OCI-LY3 (cell line): ENCODE data around the gene NCKAP5.

ENCODE experiments used
- H2AFZ ChIP-seq: fragments of 200-600, 300-600 bp; shearing (Covaris generic); 2 replicates; pipeline ENCODE4 v1.6.0; 2014; ENCODE audit warnings: antibody characterized with exemption, low read depth, low read length
- H3K27ac ChIP-seq: fragments of 200-600, 300-600 bp; sonication (generic); 2 replicates; pipeline ENCODE4 v1.5.1; 2014; ENCODE audit warnings: mild to moderate bottlenecking, low read length, moderate library complexity, mixed read lengths
- H3K27me3 ChIP-seq: fragments of 200-600, 300-600 bp; sonication (generic); 2 replicates; pipeline ENCODE4 v1.6.1; 2014; ENCODE audit warnings: low read depth, low read length, mixed read lengths
- H3K36me3 ChIP-seq: fragments of 200-600, 300-600 bp; sonication (generic); replicated peaks from 2 replicates; pipeline ENCODE3; 2014; ENCODE audit warnings: low read depth, low read length, mixed read lengths
- H3K4me1 ChIP-seq: fragments of 300-600, 200-600 bp; sonication (generic); 2 replicates; pipeline ENCODE4 v1.6.1; 2014; ENCODE audit warnings: low read length, mixed read lengths
- H3K4me2 ChIP-seq: fragments of 200-600, 300-600 bp; sonication (generic); 2 replicates; pipeline ENCODE4 v1.6.1; 2014; ENCODE audit warnings: low read length, mixed read lengths
- H3K4me3 ChIP-seq: fragments of 300-600, 200-600 bp; sonication (generic); 2 replicates; pipeline ENCODE4 v1.5.1; 2014; ENCODE audit warnings: antibody characterized with exemption, mild to moderate bottlenecking, low read length, moderate library complexity
- H3K79me2 ChIP-seq: fragments of 300-600, 200-600 bp; shearing (Covaris generic); 2 replicates; pipeline ENCODE4 v1.6.1; 2014; ENCODE audit warnings: mild to moderate bottlenecking, low read length, mixed read lengths
- H3K9ac ChIP-seq: fragments of 300-600, 200-600 bp; shearing (Covaris generic); 2 replicates; pipeline ENCODE4 v1.6.0; 2014; ENCODE audit warnings: mild to moderate bottlenecking, low read length, moderate library complexity
- H3K9me3 ChIP-seq: fragments of 200-600, 300-600 bp; shearing (Covaris generic); 2 replicates; pipeline ENCODE4 v1.6.1; 2014; ENCODE audit warnings: low read length, mixed read lengths; ENCODE audit not compliant: insufficient read depth
- H4K20me1 ChIP-seq: fragments of 200-600, 300-600 bp; sonication (generic); 2 replicates; pipeline ENCODE4 v1.6.1; 2016; ENCODE audit warnings: low read length, mixed read lengths; ENCODE audit not compliant: insufficient read depth
- CTCF ChIP-seq: fragments of 200-600, 300-600 bp; sonication (generic); IDR thresholded peaks from 2 replicates; pipeline ENCODE4 v1.5.1; 2014; ENCODE audit warnings: antibody characterized with exemption, low read length, low read depth
- EZH2phosphoT487 ChIP-seq: fragments of 200-600 bp; shearing (Covaris generic); IDR thresholded peaks from 2 replicates; pipeline ENCODE4 v1.6.1; 2018; ENCODE audit warnings: antibody characterized with exemption, mixed run types, low read depth

The NCKAP5 gene

GRCh38 chr2:133194777-133195335, 373.4 kb downstream of the NCKAP5 start:
- no peak overlapping the region for H3K4me3 ChIP-seq
- H3K27ac ChIP-seq: no peak overlapping the region
- no peak for TF ChIP-seq EZH2phosphoT487
- no peak overlapping the region for H2AFZ ChIP-seq
- no peaks in the 10 kb centered on the region for H3K79me2 ChIP-seq
- no peaks in the 10 kb centered on the region for H3K4me1 ChIP-seq
- no peak overlapping the region for H3K4me2 ChIP-seq
- no peaks in the 10 kb centered on the region for H3K9me3 ChIP-seq
- no peaks in the 10 kb centered on the region; the same call in 1 of the 2 replicates for H3K27me3 ChIP-seq
- H3K9ac ChIP-seq: no peak overlapping the region
- H3K36me3 ChIP-seq: no peaks in the 10 kb centered on the region
- H4K20me1 ChIP-seq: no peaks in the 10 kb centered on the region

DNA sequence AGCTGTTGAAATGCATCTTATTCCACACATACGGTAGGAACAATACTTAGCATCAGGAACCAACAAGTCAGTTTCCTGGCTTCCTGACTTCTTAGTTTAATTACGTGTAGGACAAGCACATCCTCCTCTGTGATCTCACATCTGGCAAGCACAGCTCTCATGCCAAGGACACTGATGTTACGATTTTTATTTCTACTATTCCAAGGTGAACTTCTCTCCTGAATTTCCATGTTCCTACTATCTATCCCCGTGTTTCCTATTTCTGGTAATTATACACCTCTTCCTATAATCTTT, 374.0 kb downstream of the NCKAP5 start:
- H3K4me1 ChIP-seq: no peaks in the 10 kb centered on the region
- no peak overlapping the region for H3K27ac ChIP-seq
- no peak overlapping the region for H3K9ac ChIP-seq
- H3K4me3 ChIP-seq: no peak overlapping the region
- no peak overlapping the region for H3K4me2 ChIP-seq
- H3K9me3 ChIP-seq: no peaks in the 10 kb centered on the region
- H3K79me2 ChIP-seq: no peaks in the 10 kb centered on the region
- no peak for TF ChIP-seq EZH2phosphoT487
- TF ChIP-seq CTCF: no peak
- H2AFZ ChIP-seq: no peak overlapping the region
- H4K20me1 ChIP-seq: no peaks in the 10 kb centered on the region
- H3K36me3 ChIP-seq: no peaks in the 10 kb centered on the region
- H3K27me3 ChIP-seq: no peaks in the 10 kb centered on the region; the same call in 1 of the 2 replicates

DNA sequence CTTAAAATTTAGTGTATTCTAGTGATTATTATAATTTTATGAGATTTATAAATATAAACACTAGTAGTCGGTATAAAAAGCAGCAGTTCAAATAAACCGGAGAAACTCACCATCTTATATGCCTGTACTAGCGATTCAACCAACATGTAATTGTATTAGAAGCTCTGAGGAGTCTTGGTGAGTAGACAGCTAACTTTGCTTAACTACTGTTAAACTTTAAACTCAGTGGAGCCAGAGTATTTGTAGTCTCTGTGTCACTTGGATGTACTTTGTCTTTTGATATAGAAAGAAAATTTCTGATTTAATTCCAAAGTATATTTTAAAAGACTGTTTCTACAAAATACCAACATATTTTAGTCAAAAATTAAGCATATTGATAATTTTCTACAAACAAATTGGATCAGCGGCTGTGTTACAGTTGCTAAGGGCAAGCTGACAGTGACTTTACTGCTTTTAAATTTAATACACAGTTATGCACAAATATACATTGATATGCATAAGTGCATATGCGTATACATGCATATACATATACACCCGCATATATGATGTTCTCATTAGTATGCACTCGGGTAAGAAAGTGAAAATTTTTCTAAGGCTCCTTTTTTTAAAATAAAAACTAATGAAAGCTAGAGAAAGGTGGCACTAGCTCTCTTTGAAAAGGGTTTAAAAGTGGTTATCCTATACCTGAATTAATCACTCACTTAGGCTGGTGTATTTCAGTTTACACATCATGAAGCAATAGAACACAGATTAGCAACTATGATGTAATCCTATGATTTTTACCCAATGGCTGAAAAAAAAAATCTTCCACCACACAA, 374.5 kb downstream of the NCKAP5 start:
- no peak overlapping the region for H2AFZ ChIP-seq
- TF ChIP-seq CTCF: no peak
- TF ChIP-seq EZH2phosphoT487: no peak
- H3K4me3 ChIP-seq: no peak overlapping the region
- H3K79me2 ChIP-seq: no peaks in the 10 kb centered on the region
- H4K20me1 ChIP-seq: no peaks in the 10 kb centered on the region
- no peak overlapping the region for H3K27ac ChIP-seq
- no peaks in the 10 kb centered on the region; the same call in 1 of the 2 replicates for H3K27me3 ChIP-seq
- no peaks in the 10 kb centered on the region for H3K36me3 ChIP-seq
- no peak overlapping the region for H3K4me2 ChIP-seq
- no peaks in the 10 kb centered on the region for H3K4me1 ChIP-seq
- H3K9ac ChIP-seq: no peak overlapping the region
- no peaks in the 10 kb centered on the region for H3K9me3 ChIP-seq

GRCh38 chr2:133192028-133192427, 376.2 kb downstream of the NCKAP5 start:
- no peaks in the 10 kb centered on the region for H3K9me3 ChIP-seq
- no peak for TF ChIP-seq CTCF
- TF ChIP-seq EZH2phosphoT487: no peak
- no peaks in the 10 kb centered on the region for H4K20me1 ChIP-seq
- H3K4me3 ChIP-seq: no peak overlapping the region
- no peaks in the 10 kb centered on the region; the same call in 1 of the 2 replicates for H3K27me3 ChIP-seq
- no peak overlapping the region for H3K9ac ChIP-seq
- H3K4me1 ChIP-seq: no peaks in the 10 kb centered on the region
- H3K27ac ChIP-seq: no peak overlapping the region
- H3K36me3 ChIP-seq: no peaks in the 10 kb centered on the region
- no peak overlapping the region for H3K4me2 ChIP-seq
- no peaks in the 10 kb centered on the region for H3K79me2 ChIP-seq
- no peak overlapping the region for H2AFZ ChIP-seq
